GM12872 (cell line): ENCODE results near the gene LRRC7.
A peak's percentile ranks its signal among the peaks of the same experiment; 100 is the strongest.

Source experiments
- CTCF ChIP-seq: IDR thresholded peaks from 3 replicates; pipeline ENCODE4 v1.5.1; 2011; ENCODE audit warnings: low read depth, mild to moderate bottlenecking, low read length, moderate library complexity; ENCODE audit not compliant: insufficient read depth

The LRRC7 gene

GRCh38 chr1:70109241-70109640, 541.5 kb downstream of the LRRC7 start:
- TF ChIP-seq CTCF, result no peak

GRCh38 chr1:70112838-70113237, 545.1 kb downstream of the LRRC7 start:
- TF ChIP-seq CTCF, result peak; percentile 43; the same call in 2 of the 3 replicates

GRCh38 chr1:70115315-70115714, 547.6 kb downstream of the LRRC7 start:
- TF ChIP-seq CTCF, result no peak

GRCh38 chr1:70117046-70117445, 549.3 kb downstream of the LRRC7 start:
- TF ChIP-seq CTCF, result no peak

GRCh38 chr1:70134148-70134547, 566.4 kb downstream of the LRRC7 start:
- no peak for TF ChIP-seq CTCF

GRCh38 chr1:70140343-70140742, 572.6 kb downstream of the LRRC7 start:
- no peak for TF ChIP-seq CTCF

GRCh38 chr1:70140894-70141293, 573.2 kb downstream of the LRRC7 start:
- no peak for TF ChIP-seq CTCF

- TF ChIP-seq CTCF, result no peak
Observed at GRCh38 chr1:70142075-70142474, 574.4 kb downstream of the LRRC7 start.
